A673 (cell line): ENCODE results near the gene CACNA1A.

ENCODE experiments used
- CTCF ChIP-seq: fragments of 300-800, 200-600 bp; sonication (generic); conservative IDR thresholded peaks from 2 replicates; pipeline ENCODE4 v1.5.1; 2017; ENCODE audit warnings: low read depth, mild to moderate bottlenecking, antibody characterized with exemption, low read length, moderate library complexity, mixed read lengths
- EZH2 ChIP-seq: fragments of 200-600 bp; sonication (generic); IDR thresholded peaks from 2 replicates; pipeline ENCODE4 v1.6.1; 2017; ENCODE audit warnings: borderline replicate concordance, low read depth, mild to moderate bottlenecking, mixed read lengths, antibody characterized with exemption, low read length; ENCODE audit not compliant: poor library complexity, severe bottlenecking

DNA sequence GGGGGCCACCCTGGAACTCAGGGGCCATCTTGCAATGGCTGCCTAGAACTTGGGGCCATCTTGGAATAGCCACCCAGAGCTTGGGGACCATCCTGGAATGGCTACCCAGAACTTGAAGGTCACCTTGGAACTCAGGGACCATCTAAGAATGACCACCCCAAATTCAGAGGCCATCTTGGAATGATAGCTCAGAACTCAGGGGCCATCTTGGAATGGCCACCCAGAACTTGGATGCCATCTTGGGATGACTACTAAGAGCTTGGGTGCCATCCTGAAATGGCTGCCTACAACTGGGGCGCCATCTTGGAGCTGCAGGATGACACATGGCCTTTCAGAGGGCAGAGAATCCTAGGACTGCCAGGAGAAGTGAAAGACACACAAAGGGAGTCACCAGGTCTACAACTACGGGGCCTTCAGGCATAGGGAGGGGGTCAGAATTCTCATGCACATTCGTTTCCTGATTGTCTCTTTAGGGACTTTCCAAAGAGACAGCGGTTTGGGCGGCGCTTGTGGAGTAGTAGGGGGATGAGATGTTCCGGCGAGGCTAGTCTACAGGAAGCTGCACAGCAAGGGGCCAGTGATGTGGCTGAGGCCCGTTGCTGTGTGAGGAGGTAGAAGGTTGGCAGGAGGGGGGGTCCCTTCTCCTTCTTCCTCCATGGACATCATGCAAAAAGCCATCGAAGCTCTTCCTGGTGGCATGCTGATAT, 231.1 kb downstream of the CACNA1A start:
- TF ChIP-seq CTCF, result no peak
- TF ChIP-seq EZH2, result no peak
